WERI-Rb-1 (cell line): ENCODE data around the gene ENTHD1.
"Not testable (repeated sequence)": the region's sequence is repeated elsewhere in the genome, so short reads cannot be mapped to it uniquely, and the experiment has no call there.

ENCODE experiments used
- DNase-seq: peaks from one replicate; pipeline ENCODE4 v3.0.0-alpha.2; 2020
- H3K27ac ChIP-seq: fragments of 250-450 bp; sonication (Bioruptor Pico); 2 replicates; pipeline ENCODE4 v1.5.1; 2020; ENCODE audit warnings: mild to moderate bottlenecking, moderate library complexity
- H3K27me3 ChIP-seq: fragments of 250-450 bp; sonication (Bioruptor Pico); 2 replicates; pipeline ENCODE4 v1.5.1; 2021; ENCODE audit warnings: mild to moderate bottlenecking, low read depth, moderate library complexity; ENCODE audit not compliant: insufficient read depth, severe bottlenecking
- H3K36me3 ChIP-seq: fragments of 250-450 bp; sonication (Bioruptor Pico); 2 replicates; pipeline ENCODE4 v1.5.1; 2020; ENCODE audit warnings: mild to moderate bottlenecking, moderate library complexity
- H3K4me3 ChIP-seq: 2 replicates; pipeline ENCODE4 v1.5.1; 2011; ENCODE audit warnings: low read depth, mild to moderate bottlenecking, control low read depth, low read length
- H3K9me3 ChIP-seq: fragments of 250-450 bp; sonication (Bioruptor Pico); 2 replicates; pipeline ENCODE4 v1.5.1; 2021; ENCODE audit warnings: mild to moderate bottlenecking, moderate library complexity; ENCODE audit not compliant: severe bottlenecking
- CTCF ChIP-seq: IDR thresholded peaks from 2 replicates; pipeline ENCODE4 v1.5.1; 2011; ENCODE audit warnings: low read depth, mild to moderate bottlenecking, control low read depth, inconsistent platforms, low read length

Gene ENTHD1

DNA sequence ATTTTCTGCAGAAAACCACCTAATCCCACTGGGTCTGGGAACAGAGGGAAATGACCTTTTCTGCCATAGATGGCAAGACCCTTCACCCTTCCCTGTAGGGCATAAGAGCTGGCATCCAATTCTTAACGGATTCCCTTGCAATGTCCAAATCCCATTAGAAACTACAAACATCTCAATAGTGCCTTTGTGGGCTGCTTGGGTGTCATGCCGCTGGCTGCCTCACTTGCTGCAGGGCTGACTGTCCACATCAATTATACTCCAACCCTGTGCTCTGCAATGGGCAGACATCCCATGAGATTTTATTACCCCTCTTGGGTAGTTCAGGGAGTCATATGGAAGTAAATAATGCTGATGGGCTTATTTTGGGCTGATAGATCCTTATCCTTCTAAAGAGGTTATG, 14.6 kb upstream of the ENTHD1 start:
- Histone ChIP-seq H3K27me3 (no peaks in the 10 kb centered on the region), H3K27ac (no peak overlapping the region), H3K4me3 (no peak overlapping the region), H3K9me3 (no peaks in the 10 kb centered on the region), H3K36me3 (no peaks in the 10 kb centered on the region)
- no peak for TF ChIP-seq CTCF
- DNase-seq = no peak

- no peak overlapping the region for H3K4me3 ChIP-seq
- DNase-seq = no peak
- no peaks in the 10 kb centered on the region for H3K27me3 ChIP-seq
- no peak for TF ChIP-seq CTCF
- H3K27ac ChIP-seq = no peak overlapping the region
- H3K36me3 ChIP-seq = no peaks in the 10 kb centered on the region
- no peaks in the 10 kb centered on the region for H3K9me3 ChIP-seq
Measured at GRCh38 chr22:39907605-39908097, 14.1 kb upstream of the ENTHD1 start.

DNA sequence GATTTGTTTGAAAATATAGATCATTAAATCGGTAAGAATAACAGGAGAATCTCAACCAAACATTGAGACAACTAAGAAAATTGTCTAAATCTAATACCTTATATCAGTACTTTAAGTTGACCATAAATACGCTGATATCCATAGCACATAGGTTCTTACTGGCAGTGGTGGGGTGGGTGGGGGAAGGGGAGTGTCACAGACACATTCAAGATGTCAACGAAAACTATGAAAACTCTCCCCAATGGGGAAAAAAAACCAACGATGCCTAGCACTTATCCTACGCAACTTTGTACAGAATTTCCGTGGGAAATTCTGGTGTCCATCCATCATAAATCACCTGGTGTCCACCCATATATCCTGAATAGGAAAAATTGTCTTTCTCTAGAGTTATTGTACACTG, 13.5 kb upstream of the ENTHD1 start:
- no peak for TF ChIP-seq CTCF
- Histone ChIP-seq H3K4me3 (no peak overlapping the region), H3K27ac (no peak overlapping the region), H3K27me3 (no peaks in the 10 kb centered on the region), H3K36me3 (no peaks in the 10 kb centered on the region), H3K9me3 (no peaks in the 10 kb centered on the region)
- no peak for DNase-seq

DNA sequence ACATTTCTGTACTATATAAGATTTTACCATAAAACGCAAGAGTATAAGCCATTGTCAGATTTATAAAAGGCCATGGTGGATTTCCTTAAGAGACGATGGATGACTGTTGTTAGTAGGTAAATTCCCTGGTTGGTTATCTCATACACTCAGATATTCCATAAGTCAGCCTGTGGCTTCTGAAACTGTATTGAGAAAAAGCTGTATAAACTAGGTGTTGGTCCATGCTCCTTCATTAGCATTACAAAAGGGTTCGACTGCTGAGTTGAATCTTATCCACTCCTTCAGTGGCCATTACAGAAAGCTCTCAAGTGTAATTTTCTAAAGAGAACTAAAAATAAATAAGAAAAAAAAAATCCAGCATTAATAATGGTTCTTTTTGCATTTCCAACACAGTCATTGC, 12.6 kb upstream of the ENTHD1 start:
- no peaks in the 10 kb centered on the region for H3K27me3 ChIP-seq
- H3K4me3 ChIP-seq = no peak overlapping the region
- no peak for TF ChIP-seq CTCF
- H3K9me3 ChIP-seq = no peaks in the 10 kb centered on the region
- no peak for DNase-seq
- H3K27ac ChIP-seq = no peak overlapping the region
- no peaks in the 10 kb centered on the region for H3K36me3 ChIP-seq

GRCh38 chr22:39905687-39906086, 12.1 kb upstream of the ENTHD1 start:
- no peak for TF ChIP-seq CTCF
- Histone ChIP-seq H3K9me3 (no peaks in the 10 kb centered on the region), H3K27me3 (no peaks in the 10 kb centered on the region), H3K36me3 (no peaks in the 10 kb centered on the region), H3K4me3 (no peak overlapping the region), H3K27ac (no peak overlapping the region)
- DNase-seq = no peak

- H3K27ac ChIP-seq = no peak overlapping the region
- TF ChIP-seq CTCF = no peak
- H3K9me3 ChIP-seq = no peaks in the 10 kb centered on the region
- no peak for DNase-seq
- no peak overlapping the region for H3K4me3 ChIP-seq
- H3K36me3 ChIP-seq = no peaks in the 10 kb centered on the region
- H3K27me3 ChIP-seq = no peaks in the 10 kb centered on the region
Measured at GRCh38 chr22:39904862-39905261, 11.3 kb upstream of the ENTHD1 start.

GRCh38 chr22:39904024-39904423, 10.5 kb upstream of the ENTHD1 start:
- H3K4me3 ChIP-seq, H3K27me3 ChIP-seq, H3K9me3 ChIP-seq, H3K27ac ChIP-seq, H3K36me3 ChIP-seq, DNase-seq: not testable (repeated sequence)
